Breast epithelium (tissue), 4 donors: Measurements from ENCODE around the gene PRPF6. TPM values are rescaled to one million over a fixed set of nuclear protein-coding genes. Genes with fewer than 3 reads are reported as not detected.

Experiments used
- DNase-seq, 2 donors: peaks; one replicate each; pipeline ENCODE4 v3.0.0-alpha.2; 2019; ENCODE audit warnings: low spot score in 2 of 2
- H3K27ac ChIP-seq, 2 donors: fragments of 200-600 bp; sonication (generic) in 1 of 2; one replicate each; pipeline ENCODE4 v1.5.1; 2016 to 2019; ENCODE audit warnings: mild to moderate bottlenecking in 1 of 2
- H3K27me3 ChIP-seq, 2 donors: fragments of 200-600 bp; sonication (generic) in 1 of 2; one replicate each; pipeline versions ENCODE4 v1.5.1 to v1.6.0; 2017 to 2019; ENCODE audit warnings: control low read depth in 1 of 2, mild to moderate bottlenecking in 1 of 2
- H3K36me3 ChIP-seq: fragments of 200-600 bp; one replicate; pipeline ENCODE4 v1.5.1; 2019
- H3K4me1 ChIP-seq, 2 donors: fragments of 200-600 bp; sonication (generic); one replicate each; pipeline ENCODE4 v1.5.1; 2016 to 2019; ENCODE audit warnings: control low read depth in 1 of 2
- H3K4me3 ChIP-seq, 3 donors: fragments of 200-600 bp; sonication (generic); 1 replicate in 2 of 3; 2 replicates in 1 of 3; pipeline ENCODE4 v1.5.1; 2016 to 2019; ENCODE audit warnings: mild to moderate bottlenecking in 3 of 3, moderate library complexity in 2 of 3
- H3K9me3 ChIP-seq, 2 donors: fragments of 200-600 bp; sonication (generic) in 1 of 2; one replicate each; pipeline ENCODE4 v1.5.1; 2016 to 2019; ENCODE audit warnings: control low read depth in 1 of 2
- POLR2A ChIP-seq: fragments of 450-650 bp; IDR thresholded peaks from one replicate; pipeline ENCODE4 v1.6.1; 2016; ENCODE audit warnings: antibody characterized with exemption, mild to moderate bottlenecking, moderate library complexity
- POLR2AphosphoS5 ChIP-seq, 3 donors: sonication (generic); formaldehyde crosslinking; IDR thresholded peaks; one replicate each; pipeline ENCODE4 v1.6.1; 2017; ENCODE audit warnings: antibody characterized with exemption in 3 of 3
- intact Hi-C: fragments of 100-400 bp; cut with DNase I; formaldehyde crosslinking; loops from one replicate; pipeline ENCODE4 v1.15.1; 2023; ENCODE audit warnings: low total_unique reads
- total RNA-seq, 3 donors: library from RNA; depleted of rRNA; stranded (reverse); fragments of >200 nt; gene quantifications; one replicate each; pipeline ENCODE4 v1.1.0, GENCODE V29; 2016
- TF ChIP-seq, protein P1 (sequence below), 3 donors: fragments of 450-650 bp; IDR thresholded peaks; one replicate each; pipeline ENCODE4 v1.5.1; 2016 to 2017; ENCODE audit warnings: antibody characterized with exemption in 3 of 3, mild to moderate bottlenecking in 3 of 3, moderate library complexity in 3 of 3

The PRPF6 gene
- total RNA-seq, 3 donors from 2014 or later = 53.9 to 67.5 (median 59.6) TPM

DNA sequence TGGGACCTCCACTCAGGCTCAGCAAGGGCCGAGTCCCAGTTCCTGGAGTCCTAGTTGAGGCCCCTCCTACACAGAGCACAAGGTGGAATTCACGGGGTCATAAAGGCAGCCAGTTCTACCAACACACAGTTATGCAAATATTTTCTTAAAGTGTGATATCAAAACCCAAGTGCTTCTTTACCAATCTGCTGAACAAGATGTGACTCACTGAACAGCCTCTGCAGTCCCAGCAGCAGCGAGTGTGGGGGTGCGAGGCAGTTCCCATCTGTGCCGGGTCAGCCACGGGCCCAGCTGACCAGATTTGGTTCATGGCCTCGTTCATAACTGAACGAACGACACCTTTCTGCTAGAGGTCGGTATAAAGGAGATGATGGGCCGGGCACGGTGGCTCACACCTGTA, 77.6 kb downstream of the PRPF6 start:
- Histone ChIP-seq H3K36me3 (no peaks in the 10 kb centered on the region), H3K27ac (no peak overlapping the region), H3K4me3 (no peak overlapping the region), H3K4me1 (peaks cover 4 to 6% of the 10 kb centered on the region in 2 donors), H3K9me3 (no peaks in the 10 kb centered on the region), H3K27me3 (peaks cover 5 to 24% of the 10 kb centered on the region in 2 donors)
- TF ChIP-seq, protein P1, sequence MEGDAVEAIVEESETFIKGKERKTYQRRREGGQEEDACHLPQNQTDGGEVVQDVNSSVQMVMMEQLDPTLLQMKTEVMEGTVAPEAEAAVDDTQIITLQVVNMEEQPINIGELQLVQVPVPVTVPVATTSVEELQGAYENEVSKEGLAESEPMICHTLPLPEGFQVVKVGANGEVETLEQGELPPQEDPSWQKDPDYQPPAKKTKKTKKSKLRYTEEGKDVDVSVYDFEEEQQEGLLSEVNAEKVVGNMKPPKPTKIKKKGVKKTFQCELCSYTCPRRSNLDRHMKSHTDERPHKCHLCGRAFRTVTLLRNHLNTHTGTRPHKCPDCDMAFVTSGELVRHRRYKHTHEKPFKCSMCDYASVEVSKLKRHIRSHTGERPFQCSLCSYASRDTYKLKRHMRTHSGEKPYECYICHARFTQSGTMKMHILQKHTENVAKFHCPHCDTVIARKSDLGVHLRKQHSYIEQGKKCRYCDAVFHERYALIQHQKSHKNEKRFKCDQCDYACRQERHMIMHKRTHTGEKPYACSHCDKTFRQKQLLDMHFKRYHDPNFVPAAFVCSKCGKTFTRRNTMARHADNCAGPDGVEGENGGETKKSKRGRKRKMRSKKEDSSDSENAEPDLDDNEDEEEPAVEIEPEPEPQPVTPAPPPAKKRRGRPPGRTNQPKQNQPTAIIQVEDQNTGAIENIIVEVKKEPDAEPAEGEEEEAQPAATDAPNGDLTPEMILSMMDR (IDR thresholded peaks at IDR 0.05) = no peak
- TF ChIP-seq POLR2AphosphoS5 (IDR thresholded peaks at IDR 0.05) (no peak), POLR2A (no peak)
- DNase-seq = no peak
- intact Hi-C loops = no loop called here

DNA sequence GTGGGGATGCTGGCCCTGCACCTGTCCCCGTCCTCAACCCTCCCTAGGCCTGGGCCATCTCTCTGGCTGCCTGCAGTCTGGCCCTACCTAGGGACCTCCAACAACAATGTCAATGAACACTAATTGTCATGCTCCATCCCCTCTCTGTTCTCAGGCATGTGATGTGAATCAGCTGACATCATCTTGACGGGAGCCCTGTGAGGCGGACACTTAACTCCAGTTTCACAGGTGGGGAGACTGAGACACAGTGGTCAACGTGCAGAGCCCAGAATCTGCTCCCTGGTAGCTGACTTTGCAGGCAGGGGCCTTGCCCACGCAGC, 81.3 kb downstream of the PRPF6 start:
- peak overlapping the region; percentile 89 to 100 (median 92) for H3K4me3 ChIP-seq
- no peak for DNase-seq
- no peaks in the 10 kb centered on the region for H3K9me3 ChIP-seq
- peak overlapping the region; percentile 84 to 93 for H3K27ac ChIP-seq
- peaks cover 0 to 4% of the 10 kb centered on the region in 2 donors for H3K27me3 ChIP-seq
- H3K4me1 ChIP-seq = peaks cover 6 to 15% of the 10 kb centered on the region in 2 donors
- H3K36me3 ChIP-seq = no peaks in the 10 kb centered on the region
- TF ChIP-seq, protein P1 (IDR thresholded peaks at IDR 0.05) = no peak
- TF ChIP-seq POLR2AphosphoS5 (IDR thresholded peaks at IDR 0.05) (no peak), POLR2A (no peak)
- intact Hi-C loops = no loop called here

DNA sequence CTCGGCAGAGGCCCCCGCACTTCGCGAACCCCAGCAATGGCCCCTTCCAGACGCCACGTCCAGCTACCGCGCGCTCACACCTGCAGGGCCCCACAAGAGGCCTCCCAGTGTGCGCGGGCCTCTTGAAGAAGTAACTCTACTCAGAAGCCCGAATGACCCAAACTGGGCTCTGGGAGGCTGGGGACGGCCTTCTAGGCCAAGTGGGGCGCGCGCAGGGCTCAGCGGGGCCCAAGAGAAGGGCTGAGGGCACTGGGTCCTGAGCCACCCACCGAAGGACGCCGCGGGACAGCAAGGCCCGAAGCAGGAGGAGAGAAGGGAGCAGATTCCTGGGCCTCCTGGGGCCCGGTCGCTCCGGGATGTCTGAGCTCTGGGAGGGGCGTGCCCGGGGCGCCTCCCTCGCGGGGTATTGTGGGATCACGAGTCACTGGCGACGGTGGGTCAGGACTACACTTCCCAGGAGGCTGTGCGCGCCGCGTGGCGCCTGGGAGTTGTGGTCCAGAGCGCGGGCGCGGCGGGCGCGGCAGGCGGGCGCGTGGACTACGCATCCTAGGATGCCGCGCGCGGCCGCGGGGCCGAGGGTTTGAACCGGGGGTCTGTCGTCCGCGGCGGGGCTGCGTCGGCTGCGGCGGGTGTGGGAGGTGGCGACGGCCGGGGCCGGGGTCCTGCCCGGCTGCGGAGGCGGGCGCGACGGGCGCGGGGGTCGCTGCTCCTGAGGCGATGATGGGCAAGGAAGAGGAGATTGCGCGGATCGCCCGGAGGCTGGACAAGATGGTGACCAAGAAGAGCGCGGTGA, 81.9 kb downstream of the PRPF6 start, which contains the start of gene TCEA2:
Gene TCEA2 (plus strand): TSS at position 603 of the 793 bp plus-strand sequence. CDS start 115 bp downstream, at position 718.
- intact Hi-C loops = no loop called here
- H3K36me3 ChIP-seq = no peaks in the 10 kb centered on the region
- H3K4me1 ChIP-seq = peaks cover 6 to 15% of the 10 kb centered on the region in 2 donors
- H3K27me3 ChIP-seq = no peaks in the 10 kb centered on the region
- peak within 1 kb of the TSS; percentile 89 to 100 (median 92) for H3K4me3 ChIP-seq
- peak; percentile 95 to 98 for DNase-seq
- TF ChIP-seq, protein P1 (IDR thresholded peaks at IDR 0.05) = no peak
- TF ChIP-seq POLR2A (peak; percentile 78), POLR2AphosphoS5 (IDR thresholded peaks at IDR 0.05) (peak; percentile 70 to 88 (median 71))
- peak within 1 kb of the TSS; percentile 84 to 93 for H3K27ac ChIP-seq
- H3K9me3 ChIP-seq = no peaks in the 10 kb centered on the region

DNA sequence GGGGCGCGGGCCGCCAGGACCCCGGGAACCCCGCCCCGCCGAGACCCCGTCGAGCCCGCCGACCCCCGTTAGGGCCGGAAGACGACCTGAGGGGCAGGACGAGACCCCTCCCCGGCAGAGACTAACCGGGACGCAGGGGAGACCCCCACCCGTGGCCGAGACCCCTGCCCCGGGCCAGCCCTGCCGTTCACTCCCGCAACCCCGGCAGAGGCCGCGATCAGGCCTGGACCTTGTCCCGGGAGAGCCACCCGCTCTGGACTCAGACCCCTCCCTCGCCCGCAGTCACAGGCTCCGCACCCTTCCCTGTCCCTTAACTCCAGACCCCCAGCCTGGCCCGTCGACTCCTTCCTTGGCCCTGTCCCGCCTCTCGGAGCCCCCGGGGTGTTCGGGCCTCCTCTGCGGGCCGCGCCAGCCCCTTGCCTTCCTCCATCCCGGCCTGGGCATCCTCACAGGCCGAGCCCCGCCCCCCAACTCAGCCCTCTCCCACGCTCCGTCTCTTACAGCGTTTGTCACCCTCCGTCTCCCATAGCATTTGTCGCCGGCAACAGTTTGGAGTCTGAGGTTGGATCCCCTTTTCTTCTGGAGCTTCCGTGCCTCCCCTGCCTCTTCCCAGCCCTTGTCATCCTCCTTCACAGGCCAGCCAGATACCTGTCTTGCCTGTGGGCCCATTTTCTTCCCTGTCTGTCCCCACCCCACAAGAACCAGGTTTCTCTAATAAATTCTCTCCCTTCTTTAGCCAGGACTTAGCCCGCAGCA, 82.6 kb downstream of the PRPF6 start:
- peak overlapping the region; percentile 89 to 100 (median 92) for H3K4me3 ChIP-seq
- peaks cover 6 to 15% of the 10 kb centered on the region in 2 donors for H3K4me1 ChIP-seq
- no peaks in the 10 kb centered on the region for H3K9me3 ChIP-seq
- peak in 1 of 2 donors; percentile 40 for DNase-seq
- intact Hi-C loops = no loop called here
- H3K36me3 ChIP-seq = no peaks in the 10 kb centered on the region
- TF ChIP-seq POLR2A (no peak), POLR2AphosphoS5 (IDR thresholded peaks at IDR 0.05) (no peak)
- TF ChIP-seq, protein P1 (IDR thresholded peaks at IDR 0.05) = no peak
- peak overlapping the region; percentile 84 to 93 for H3K27ac ChIP-seq
- H3K27me3 ChIP-seq = no peaks in the 10 kb centered on the region
